Panc1 (cell line): ENCODE measurements around the gene TXNDC16. TPM values are rescaled to one million over a fixed set of nuclear protein-coding genes. Genes with fewer than 3 reads are reported as not detected.

Source experiments
- total RNA-seq: library from RNA; stranded (reverse); gene quantifications from one replicate; pipeline ENCODE4 v1.2.1, GENCODE V29; 2021; ENCODE audit not compliant: unreplicated experiment

TXNDC16 gene
- total RNA-seq, 1 experiment from 2014 or later: 4.9 TPM

Other genes starting within 250 kb of the TXNDC16 start
- 0.41 TPM for gene PTGER2, start 238.2 kb downstream of the TXNDC16 start, total RNA-seq
- 2.7 TPM for gene GPR137C, start 331 bp upstream of the TXNDC16 start, total RNA-seq
- gene ERO1A, start 143.1 kb upstream of the TXNDC16 start, total RNA-seq: 83.3 TPM
- gene PSMC6, start 154.7 kb upstream of the TXNDC16 start, total RNA-seq: 62.1 TPM
- gene STYX, start 177.7 kb upstream of the TXNDC16 start, total RNA-seq: 20.6 TPM
- gene GNPNAT1, start 239.1 kb upstream of the TXNDC16 start, total RNA-seq: 22.2 TPM